BLaER1 treated with 17β-estradiol and CSF1 and Interleukin-3, amounts not matched to agents 10 nM and 100 nM (cell line): ENCODE data around the gene RAB6B.

Source experiments
- H3K27ac ChIP-seq, 11 experiments: shearing (Covaris generic); formaldehyde crosslinking; 2 replicates each; pipeline ENCODE4 v1.8.1; 2022
- H3K27me3 ChIP-seq, 11 experiments: shearing (Covaris generic); formaldehyde crosslinking; 2 replicates each; pipeline ENCODE4 v1.8.1; 2022
- H3K36me3 ChIP-seq, 11 experiments: shearing (Covaris generic); formaldehyde crosslinking; 2 replicates each; pipeline ENCODE4 v1.8.1; 2022
- H3K4me1 ChIP-seq, 10 experiments: shearing (Covaris generic); formaldehyde crosslinking; 2 replicates each; pipeline ENCODE4 v1.8.1; 2022
- H3K4me2 ChIP-seq, 11 experiments: shearing (Covaris generic); formaldehyde crosslinking; 2 replicates each; pipeline ENCODE4 v1.8.1; 2022
- H3K4me3 ChIP-seq, 10 experiments: shearing (Covaris generic); formaldehyde crosslinking; 2 replicates each; pipeline ENCODE4 v1.8.1; 2022
- H3K9ac ChIP-seq, 11 experiments: shearing (Covaris generic); formaldehyde crosslinking; 2 replicates each; pipeline ENCODE4 v1.8.1; 2022
- H3K9me3 ChIP-seq, 11 experiments: shearing (Covaris generic); formaldehyde crosslinking; replicated peaks in 1 of 11; 2 replicates each; pipeline ENCODE4 v1.8.1; 2022
- H4K20me1 ChIP-seq, 11 experiments: shearing (Covaris generic); formaldehyde crosslinking; 2 replicates each; pipeline ENCODE4 v1.8.1; 2022
- Cebpa-rat ChIP-seq, 11 experiments: shearing (Covaris generic); IDR thresholded peaks; 2 replicates each; pipeline ENCODE4 v1.8.1; 2022

The RAB6B gene

GRCh38 chr3:133893683-133894352 is 1.9 kb downstream of the RAB6B start:
- peaks cover 0 to 5% (median 0%) of the 10 kb centered on the region in 10 experiments; a peak in 3 of 20 replicates for H3K4me1 ChIP-seq
- peaks cover 0 to 15% (median 0%) of the 10 kb centered on the region in 11 experiments; a peak in 6 of 22 replicates for H4K20me1 ChIP-seq
- H3K36me3 ChIP-seq: no peaks in the 10 kb centered on the region
- no peak overlapping the region for H3K27ac ChIP-seq
- H3K4me3 ChIP-seq: no peak overlapping the region
- no peak overlapping the region for H3K4me2 ChIP-seq
- no peaks in the 10 kb centered on the region for H3K9me3 ChIP-seq
- H3K9ac ChIP-seq: no peak overlapping the region
- TF ChIP-seq Cebpa-rat (IDR thresholded peaks at IDR 0.05): no peak
- peaks cover 35 to 51% (median 42%) of the 10 kb centered on the region in 11 experiments for H3K27me3 ChIP-seq

DNA sequence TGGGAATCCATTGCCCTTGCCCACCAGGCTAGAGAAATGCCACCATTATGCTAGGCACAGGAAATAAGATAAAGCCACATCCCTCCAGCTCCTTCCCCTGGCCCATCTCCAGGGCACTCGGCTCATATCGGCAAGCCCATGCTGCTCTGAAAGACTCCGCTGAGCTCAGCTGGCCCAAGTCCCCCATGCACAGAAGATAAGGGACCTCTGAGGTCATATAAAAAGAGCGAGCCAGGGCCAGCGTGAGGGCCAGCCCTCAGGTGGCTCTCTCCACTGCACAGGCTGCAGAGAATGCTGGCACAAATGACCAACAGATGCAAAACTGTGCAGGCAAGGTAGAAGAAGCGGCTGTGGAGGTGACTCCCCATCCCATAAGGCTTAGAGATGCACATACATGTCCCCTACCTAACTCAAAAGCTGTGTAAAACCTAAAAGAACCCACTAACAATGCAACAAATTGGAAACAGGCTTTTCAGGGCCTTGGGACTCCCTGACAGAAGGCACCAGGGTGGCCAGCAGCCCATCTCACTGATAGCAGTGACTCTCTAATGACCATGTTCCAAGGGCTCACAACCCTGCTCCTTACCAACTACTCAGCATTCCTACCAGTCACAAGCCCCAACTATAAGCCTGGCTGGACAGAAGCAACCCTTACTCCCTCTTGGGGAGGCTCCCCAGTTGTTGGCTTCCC is 3.0 kb downstream of the RAB6B start:
- TF ChIP-seq Cebpa-rat (IDR thresholded peaks at IDR 0.05): no peak
- Histone ChIP-seq H3K27ac (no peak overlapping the region), H3K9ac (no peak overlapping the region), H3K36me3 (no peaks in the 10 kb centered on the region), H3K4me2 (no peak overlapping the region), H4K20me1 (peaks cover 0 to 15% (median 0%) of the 10 kb centered on the region in 11 experiments; a peak in 6 of 22 replicates), H3K27me3 (peaks cover 35 to 51% (median 42%) of the 10 kb centered on the region in 11 experiments), H3K9me3 (no peaks in the 10 kb centered on the region), H3K4me3 (no peak overlapping the region), H3K4me1 (peaks cover 0 to 13% (median 5%) of the 10 kb centered on the region in 10 experiments; a peak in 11 of 20 replicates)

DNA sequence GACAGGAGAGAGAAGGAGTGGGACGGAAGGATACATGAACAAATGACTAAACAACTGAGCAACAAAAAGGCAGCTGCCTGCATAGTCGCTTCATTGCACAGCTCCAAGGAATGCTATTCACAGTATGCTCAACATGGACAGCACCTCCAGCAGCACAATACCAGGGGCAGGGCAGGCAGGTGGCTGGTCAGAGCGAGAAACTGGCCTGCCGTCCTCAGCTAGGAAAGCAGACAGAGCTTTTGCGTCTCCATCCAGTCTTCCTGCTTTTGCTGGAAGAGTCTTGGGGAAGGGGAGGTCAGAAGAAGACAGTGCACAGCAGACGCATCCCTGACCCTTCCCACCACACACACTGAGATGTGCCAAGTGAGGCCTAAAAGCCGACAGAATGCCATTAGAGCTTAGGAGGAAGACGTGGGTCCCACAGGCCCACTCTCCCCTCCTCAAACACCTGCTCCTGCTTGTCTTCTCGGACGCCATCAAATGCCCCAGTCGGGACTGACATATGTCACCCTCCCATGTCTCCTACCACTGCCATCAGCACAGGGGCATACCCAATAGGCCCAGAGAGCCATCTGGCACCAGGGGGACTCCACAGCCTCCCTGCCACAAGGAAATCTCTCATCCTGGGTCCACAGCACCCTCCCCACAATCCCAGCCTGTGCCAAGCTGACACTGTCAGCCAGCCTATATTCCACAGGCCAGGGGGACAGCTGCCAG is 3.9 kb downstream of the RAB6B start:
- Histone ChIP-seq H3K4me3 (no peak overlapping the region), H3K36me3 (no peaks in the 10 kb centered on the region), H3K4me1 (peaks cover 0 to 17% (median 6%) of the 10 kb centered on the region in 10 experiments; a peak in 11 of 20 replicates), H3K9ac (no peak overlapping the region), H3K9me3 (no peaks in the 10 kb centered on the region), H3K4me2 (no peak overlapping the region), H3K27me3 (peaks cover 32 to 45% (median 34%) of the 10 kb centered on the region in 11 experiments), H3K27ac (no peak overlapping the region), H4K20me1 (peaks cover 0 to 15% (median 0%) of the 10 kb centered on the region in 11 experiments; a peak in 6 of 22 replicates)
- TF ChIP-seq Cebpa-rat (IDR thresholded peaks at IDR 0.05): no peak

- no peak overlapping the region for H3K4me3 ChIP-seq
- H3K27ac ChIP-seq: no peak overlapping the region
- peaks cover 0 to 15% (median 6%) of the 10 kb centered on the region in 10 experiments; a peak in 11 of 20 replicates for H3K4me1 ChIP-seq
- TF ChIP-seq Cebpa-rat (IDR thresholded peaks at IDR 0.05): no peak
- H3K36me3 ChIP-seq: no peaks in the 10 kb centered on the region
- no peak overlapping the region for H3K4me2 ChIP-seq
- H4K20me1 ChIP-seq: peaks cover 0 to 11% (median 0%) of the 10 kb centered on the region in 11 experiments; a peak in 6 of 22 replicates
- no peak overlapping the region for H3K9ac ChIP-seq
- no peaks in the 10 kb centered on the region for H3K9me3 ChIP-seq
- H3K27me3 ChIP-seq: peaks cover 25 to 38% (median 27%) of the 10 kb centered on the region in 11 experiments
Measured at GRCh38 chr3:133890972-133891644, 4.6 kb downstream of the RAB6B start.

DNA sequence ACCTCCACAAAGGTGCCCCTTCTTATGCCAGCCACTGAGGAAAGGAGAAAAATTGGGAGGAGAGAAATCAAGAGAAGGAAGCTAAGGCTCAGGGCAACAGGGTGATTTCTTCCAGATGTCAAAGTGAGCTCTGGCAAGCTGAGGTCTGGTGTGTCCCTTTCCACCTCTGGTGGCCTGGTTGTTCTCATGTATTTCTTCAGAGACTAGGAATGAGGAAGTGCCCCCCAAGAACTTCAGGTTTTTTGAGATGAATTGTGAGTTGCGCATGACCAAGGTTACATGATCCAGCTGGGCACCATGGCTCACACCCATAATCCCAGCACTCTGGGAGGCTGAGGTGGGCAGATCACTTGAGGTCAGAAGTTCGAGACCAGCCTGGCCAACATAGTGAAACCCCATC is 5.6 kb downstream of the RAB6B start:
- H3K27me3 ChIP-seq: peaks cover 14 to 28% (median 17%) of the 10 kb centered on the region in 11 experiments
- H3K9me3 ChIP-seq: no peaks in the 10 kb centered on the region
- H3K36me3 ChIP-seq: no peaks in the 10 kb centered on the region
- no peak overlapping the region for H3K4me3 ChIP-seq
- no peak overlapping the region for H3K27ac ChIP-seq
- TF ChIP-seq Cebpa-rat (IDR thresholded peaks at IDR 0.05): no peak
- peaks cover 0 to 13% (median 2%) of the 10 kb centered on the region in 10 experiments; a peak in 9 of 20 replicates for H3K4me1 ChIP-seq
- no peak overlapping the region for H3K9ac ChIP-seq
- peaks cover 0 to 10% (median 0%) of the 10 kb centered on the region in 11 experiments; a peak in 6 of 22 replicates for H4K20me1 ChIP-seq
- H3K4me2 ChIP-seq: no peak overlapping the region

DNA sequence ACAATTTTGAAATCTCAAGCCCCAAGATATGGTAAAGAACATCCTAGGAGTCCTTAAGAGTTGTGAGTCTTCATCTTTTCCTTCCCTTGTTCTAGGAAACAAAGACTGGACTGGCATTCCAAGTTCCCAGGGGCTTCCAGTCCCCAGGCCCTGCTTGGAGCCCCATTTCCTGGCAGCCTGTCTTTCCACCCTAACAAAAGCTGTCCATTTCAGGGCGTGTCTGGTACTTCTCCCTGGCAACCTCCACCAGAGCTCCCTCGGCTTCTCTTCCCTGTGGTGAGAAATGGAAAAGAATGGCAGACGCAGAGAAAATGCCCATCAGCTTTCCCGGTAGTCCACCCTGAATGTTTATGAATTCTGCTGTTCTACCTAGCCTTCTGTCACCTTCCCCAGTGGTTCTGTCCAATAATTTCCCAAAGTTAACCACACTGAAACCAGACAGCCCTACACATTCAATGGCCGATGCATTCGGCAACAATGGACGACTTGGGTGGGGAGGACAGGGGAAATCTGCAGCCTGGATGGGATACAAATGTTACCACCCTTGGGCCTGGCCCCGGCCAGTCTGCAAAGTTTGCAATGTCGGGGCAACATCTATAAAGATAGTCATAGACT is 6.8 kb downstream of the RAB6B start:
- H3K4me3 ChIP-seq: no peak overlapping the region
- H3K4me1 ChIP-seq: peaks cover 0 to 13% (median 2%) of the 10 kb centered on the region in 10 experiments; a peak in 9 of 20 replicates
- H3K27ac ChIP-seq: no peak overlapping the region
- H3K9me3 ChIP-seq: no peaks in the 10 kb centered on the region
- H3K4me2 ChIP-seq: no peak overlapping the region; a peak in 1 of 22 replicates
- peaks cover 0 to under 1% (median 0%) of the 10 kb centered on the region in 11 experiments; a peak in 3 of 22 replicates for H4K20me1 ChIP-seq
- H3K9ac ChIP-seq: no peak overlapping the region
- H3K27me3 ChIP-seq: peaks cover 2 to 16% (median 5%) of the 10 kb centered on the region in 11 experiments; a peak in 21 of 22 replicates
- no peak for TF ChIP-seq Cebpa-rat (IDR thresholded peaks at IDR 0.05)
- no peaks in the 10 kb centered on the region for H3K36me3 ChIP-seq

GRCh38 chr3:133887803-133888703 is 7.6 kb downstream of the RAB6B start:
- Histone ChIP-seq H3K27ac (peak overlapping the region in 2 of 11 experiments; percentile 19 to 22; a peak in 2 of 22 replicates), H3K9ac (no peak overlapping the region)

More at GRCh38 chr3:133887803-133888703, 7.6 kb downstream of the RAB6B start:
- Histone ChIP-seq H3K4me1 (peaks cover 0 to 13% (median 2%) of the 10 kb centered on the region in 10 experiments; a peak in 9 of 20 replicates), H3K27me3 (peaks cover 0 to 8% (median 0%) of the 10 kb centered on the region in 11 experiments; a peak in 5 of 22 replicates), H3K4me3 (no peak overlapping the region), H4K20me1 (no peaks in the 10 kb centered on the region; a peak in 3 of 22 replicates), H3K9me3 (no peaks in the 10 kb centered on the region), H3K36me3 (no peaks in the 10 kb centered on the region), H3K4me2 (peak overlapping the region in 3 of 11 experiments; percentile 33 to 58 (median 52); a peak in 6 of 22 replicates)
- no peak for TF ChIP-seq Cebpa-rat (IDR thresholded peaks at IDR 0.05)
